GM23248 (cell line): ENCODE measurements around the gene HIPK3. TPM values are rescaled to one million over a fixed set of nuclear protein-coding genes. Genes with fewer than 3 reads are reported as not detected.

ENCODE experiments used
- DNase-seq: peaks from one replicate; pipeline ENCODE4 v3.0.0-alpha.2; 2015
- H2AFZ ChIP-seq: fragments of 200-600 bp; sonication (generic); 2 replicates; pipeline ENCODE4 v1.6.1; 2016; ENCODE audit warnings: antibody characterized with exemption
- H3F3A ChIP-seq: fragments of 200-600 bp; sonication (generic); 2 replicates; pipeline ENCODE4 v1.6.1; 2016; ENCODE audit warnings: mild to moderate bottlenecking, antibody characterized with exemption, mixed run types; ENCODE audit not compliant: insufficient read depth
- H3K27ac ChIP-seq: fragments of 200-600 bp; sonication (generic); 2 replicates; pipeline ENCODE4 v1.5.1; 2016; ENCODE audit warnings: mild to moderate bottlenecking
- H3K27me3 ChIP-seq: fragments of 200-600 bp; sonication (generic); replicated peaks from 2 replicates; pipeline ENCODE4 v1.6.1; 2016; ENCODE audit warnings: mild to moderate bottlenecking; ENCODE audit not compliant: insufficient read depth
- H3K36me3 ChIP-seq: fragments of 200-600 bp; sonication (generic); 2 replicates; pipeline ENCODE4 v1.6.1; 2016; ENCODE audit warnings: low read depth, mild to moderate bottlenecking
- H3K4me1 ChIP-seq: fragments of 200-600 bp; sonication (generic); 2 replicates; pipeline ENCODE4 v1.6.1; 2016; ENCODE audit warnings: mild to moderate bottlenecking; ENCODE audit not compliant: insufficient read depth
- H3K4me2 ChIP-seq: fragments of 200-600 bp; sonication (generic); one replicate; pipeline ENCODE4 v1.6.1; 2016; ENCODE audit warnings: mild to moderate bottlenecking; ENCODE audit not compliant: unreplicated experiment
- H3K4me3 ChIP-seq: fragments of 200-600 bp; sonication (generic); 2 replicates; pipeline ENCODE4 v1.5.1; 2016; ENCODE audit warnings: mild to moderate bottlenecking
- H3K79me2 ChIP-seq: fragments of 200-600 bp; sonication (generic); 2 replicates; pipeline ENCODE4 v1.6.1; 2016; ENCODE audit warnings: mild to moderate bottlenecking; ENCODE audit not compliant: insufficient read depth
- H3K9ac ChIP-seq: fragments of 200-600 bp; sonication (generic); 2 replicates; pipeline ENCODE4 v1.6.1; 2016; ENCODE audit warnings: mild to moderate bottlenecking
- H3K9me2 ChIP-seq: fragments of 200-600 bp; sonication (generic); 2 replicates; pipeline ENCODE4 v1.6.1; 2016; ENCODE audit warnings: mixed run types, mild to moderate bottlenecking, moderate library complexity; ENCODE audit not compliant: insufficient read depth
- H3K9me3 ChIP-seq: fragments of 200-600 bp; sonication (generic); one replicate; pipeline ENCODE4 v1.6.1; 2017; ENCODE audit warnings: low read depth
- H4K20me1 ChIP-seq: fragments of 200-600 bp; sonication (generic); 2 replicates; pipeline ENCODE4 v1.6.0; 2016; ENCODE audit not compliant: insufficient read depth
- EZH2 ChIP-seq: fragments of 200-600 bp; sonication (generic); IDR thresholded peaks from 2 replicates; pipeline ENCODE4 v1.6.1; 2018; ENCODE audit warnings: antibody characterized with exemption, mild to moderate bottlenecking; ENCODE audit not compliant: insufficient read depth, poor library complexity, severe bottlenecking
- EZH2phosphoT487 ChIP-seq: fragments of 200-600 bp; sonication (generic); IDR thresholded peaks from 2 replicates; pipeline ENCODE4 v1.6.1; 2018; ENCODE audit warnings: antibody characterized with exemption, moderate library complexity, mild to moderate bottlenecking, low read depth; ENCODE audit not compliant: insufficient read depth
- WGBS, 2 experiments: methylation state at CpG; one replicate each; pipeline ENCODE4 v1.1.6; 2015 to 2017; ENCODE audit warnings: low lambda C conversion rate in 2 of 2, low coverage in 1 of 2; ENCODE audit errors: missing lambda C conversion rate in 2 of 2; 5-methylcytosine and 5-hydroxymethylcytosine counted together
- in situ Hi-C: fragments of 300-500 bp; cut with MboI; formaldehyde crosslinking; loops from 2 replicates; pipeline ENCODE4 v1.15.0; 2020
- polyA plus RNA-seq: library from polyadenylated mRNA; unstranded; fragments of >200 nt; fragmentation: Nextera tagmentation; extraction: Ambion mirVana; gene quantifications from 2 replicates; pipeline ENCODE4 v1.2.1, GENCODE V29; 2016
- total RNA-seq: library from RNA; depleted of rRNA; stranded (reverse); fragments of >200 nt; shearing (Covaris generic); gene quantifications from 2 replicates; pipeline ENCODE4 v1.2.3, GENCODE V29; 2014

Gene HIPK3
- total and polyA plus RNA-seq, 2 experiments from 2014 or later: 17.8 to 82.9 TPM

- H3K4me3 ChIP-seq: no peak overlapping the region
- H3K9ac ChIP-seq: no peak overlapping the region
- in situ Hi-C loops: no loop called here
- no peaks in the 10 kb centered on the region for H3K9me3 ChIP-seq
- TF ChIP-seq EZH2 (no peak), EZH2phosphoT487 (no peak)
- no peaks in the 10 kb centered on the region for H3K9me2 ChIP-seq
- no peak overlapping the region for H3K4me2 ChIP-seq
- H3K27ac ChIP-seq: no peak overlapping the region
- peaks cover 13% of the 10 kb centered on the region for H3F3A ChIP-seq
- peaks cover 25% of the 10 kb centered on the region for H4K20me1 ChIP-seq
- WGBS, 2 experiments: 95 to 98% methylated on average over 9 of the region's 9 CpGs
- H3K79me2 ChIP-seq: peaks cover 100% of the 10 kb centered on the region
- H3K4me1 ChIP-seq: peaks cover 33% of the 10 kb centered on the region
- H3K27me3 ChIP-seq: no peaks in the 10 kb centered on the region
- H2AFZ ChIP-seq: no peak overlapping the region
- H3K36me3 ChIP-seq: no peaks in the 10 kb centered on the region
- no peak for DNase-seq
Observed at GRCh38 chr11:33310720-33311500, 53.7 kb downstream of the HIPK3 start.

- no peak overlapping the region for H3K9ac ChIP-seq
- no peak overlapping the region for H3K27ac ChIP-seq
- peaks cover 100% of the 10 kb centered on the region for H3K79me2 ChIP-seq
- 97 to 100% methylated on average over 2 to 3 of the region's 3 CpGs for WGBS, 2 experiments
- H3K4me1 ChIP-seq: peaks cover 28% of the 10 kb centered on the region
- H2AFZ ChIP-seq: no peak overlapping the region
- no peak for DNase-seq
- in situ Hi-C loops: no loop called here
- TF ChIP-seq EZH2phosphoT487 (no peak), EZH2 (no peak)
- H3K9me2 ChIP-seq: no peaks in the 10 kb centered on the region
- H3K9me3 ChIP-seq: no peaks in the 10 kb centered on the region
- no peak overlapping the region for H3K4me2 ChIP-seq
- H3K4me3 ChIP-seq: no peak overlapping the region
- H3K36me3 ChIP-seq: no peaks in the 10 kb centered on the region
- H4K20me1 ChIP-seq: peaks cover 31% of the 10 kb centered on the region
- peaks cover 15% of the 10 kb centered on the region for H3F3A ChIP-seq
- H3K27me3 ChIP-seq: no peaks in the 10 kb centered on the region
Observed at GRCh38 chr11:33311680-33312079, 54.5 kb downstream of the HIPK3 start.

- no peaks in the 10 kb centered on the region for H3K36me3 ChIP-seq
- H3K4me2 ChIP-seq: no peak overlapping the region
- no peak overlapping the region for H3K9ac ChIP-seq
- peaks cover 40% of the 10 kb centered on the region; the same call in 1 of the 2 replicates for H4K20me1 ChIP-seq
- no peak overlapping the region for H2AFZ ChIP-seq
- H3K4me3 ChIP-seq: no peak overlapping the region
- peaks cover 100% of the 10 kb centered on the region for H3K79me2 ChIP-seq
- no peaks in the 10 kb centered on the region for H3K27me3 ChIP-seq
- H3K9me2 ChIP-seq: no peaks in the 10 kb centered on the region
- H3K27ac ChIP-seq: no peak overlapping the region
- no peak for DNase-seq
- TF ChIP-seq EZH2phosphoT487 (no peak), EZH2 (no peak)
- peaks cover 11% of the 10 kb centered on the region; the same call in 1 of the 2 replicates for H3F3A ChIP-seq
- H3K4me1 ChIP-seq: peaks cover 31% of the 10 kb centered on the region
- 83 to 84% methylated on average over 3 of the region's 3 CpGs for WGBS, 2 experiments
- in situ Hi-C loops: no loop called here
- no peaks in the 10 kb centered on the region for H3K9me3 ChIP-seq
Observed at GRCh38 chr11:33315822-33316221, 58.6 kb downstream of the HIPK3 start.

DNA sequence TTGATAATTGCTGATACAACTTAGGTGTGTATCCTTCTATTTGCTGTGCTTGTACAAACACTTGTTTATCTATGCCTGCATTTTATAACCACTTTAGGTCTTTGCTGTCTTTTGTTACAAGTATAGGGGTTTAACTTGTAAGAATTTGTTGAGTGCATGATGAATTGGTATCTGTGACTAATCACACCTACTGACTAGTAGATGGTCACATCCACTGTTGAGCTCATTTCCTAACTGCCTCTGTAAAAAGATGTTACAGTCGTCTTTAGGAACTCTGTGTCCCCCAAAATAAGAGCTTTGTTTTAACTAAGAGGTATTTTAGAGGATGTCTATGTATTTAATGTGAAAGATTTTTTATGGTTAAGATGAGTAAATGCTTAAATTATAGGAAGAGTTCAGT lies 60.5 kb downstream of the HIPK3 start:
- DNase-seq: peak; percentile 72

More for the DNA sequence above, 60.5 kb downstream of the HIPK3 start:
- peaks cover 47% of the 10 kb centered on the region; the same call in 1 of the 2 replicates for H4K20me1 ChIP-seq
- in situ Hi-C loops: no loop called here
- no peak for TF ChIP-seq EZH2phosphoT487
- no peak for TF ChIP-seq EZH2
- no peaks in the 10 kb centered on the region for H3K27me3 ChIP-seq
- H3K4me1 ChIP-seq: peaks cover 31% of the 10 kb centered on the region
- WGBS, 2 experiments: 0% methylated on average over 1 of the region's 1 CpG
- H3K9me3 ChIP-seq: no peaks in the 10 kb centered on the region
- peak overlapping the region; percentile 50 for H3K4me2 ChIP-seq
- no peak overlapping the region for H2AFZ ChIP-seq
- H3F3A ChIP-seq: peaks cover 11% of the 10 kb centered on the region; the same call in 1 of the 2 replicates
- no peaks in the 10 kb centered on the region for H3K36me3 ChIP-seq
- no peak overlapping the region for H3K9ac ChIP-seq
- peaks cover 100% of the 10 kb centered on the region for H3K79me2 ChIP-seq
- H3K27ac ChIP-seq: peak overlapping the region; percentile 33
- H3K9me2 ChIP-seq: no peaks in the 10 kb centered on the region
- H3K4me3 ChIP-seq: no peak overlapping the region
